Measurements from ENCODE around the gene MCU. TPM values are rescaled to one million over a fixed set of nuclear protein-coding genes. Genes with fewer than 3 reads are reported as not detected.
"Not testable (repeated sequence)": the region's sequence is repeated elsewhere in the genome, so short reads cannot be mapped to it uniquely, and the experiment has no call there.

MCU gene
- total RNA-seq, 2 donors from 2014 or later, result 15.0 to 24.6 TPM

GRCh38 chr10:72913287-72913686 lies 221.3 kb downstream of the MCU start:
- Histone ChIP-seq H3K27ac (no peak overlapping the region), H3K36me3 (no peaks in the 10 kb centered on the region), H3K27me3 (replicated peaks; ENCODE audit: insufficient read depth) (no peaks in the 10 kb centered on the region), H3K9me3 (no peaks in the 10 kb centered on the region), H3K4me3 (no peak overlapping the region), H3K4me1 (ENCODE audit: control insufficient read depth in 1 of 2, low read depth in 2 of 2) (peaks cover 4 to 8% of the 10 kb centered on the region in 2 donors)
- ATAC-seq (ENCODE audit: insufficient number of reproducible peaks, low FRiP score, low read depth), result no peak
- DNase-seq (ENCODE audit: low spot score), result no peak
- no peak for TF ChIP-seq CTCF (IDR thresholded peaks at IDR 0.05)

- H3K36me3 ChIP-seq; H3K27ac ChIP-seq; H3K4me1 ChIP-seq (ENCODE audit: control insufficient read depth in 1 of 2, low read depth in 2 of 2); H3K27me3 ChIP-seq (replicated peaks; ENCODE audit: insufficient read depth); ATAC-seq (ENCODE audit: insufficient number of reproducible peaks, low FRiP score, low read depth); DNase-seq (ENCODE audit: low spot score); H3K9me3 ChIP-seq; H3K4me3 ChIP-seq: not testable (repeated sequence)
Observed at GRCh38 chr10:72917201-72917600, 225.3 kb downstream of the MCU start.

GRCh38 chr10:72917803-72918332 lies 225.9 kb downstream of the MCU start:
- H3K9me3 ChIP-seq; H3K27ac ChIP-seq; H3K36me3 ChIP-seq; H3K27me3 ChIP-seq (replicated peaks; ENCODE audit: insufficient read depth); DNase-seq (ENCODE audit: low spot score); H3K4me3 ChIP-seq; H3K4me1 ChIP-seq (ENCODE audit: control insufficient read depth in 1 of 2, low read depth in 2 of 2); ATAC-seq (ENCODE audit: insufficient number of reproducible peaks, low FRiP score, low read depth): not testable (repeated sequence)

GRCh38 chr10:72918352-72918751 lies 226.4 kb downstream of the MCU start:
- no peak overlapping the region for H3K27ac ChIP-seq
- no peak overlapping the region for H3K4me3 ChIP-seq
- no peak for DNase-seq (ENCODE audit: low spot score)
- ATAC-seq (ENCODE audit: insufficient number of reproducible peaks, low FRiP score, low read depth), result no peak
- no peaks in the 10 kb centered on the region for H3K27me3 ChIP-seq (replicated peaks; ENCODE audit: insufficient read depth)
- no peaks in the 10 kb centered on the region for H3K9me3 ChIP-seq
- no peak for TF ChIP-seq CTCF (IDR thresholded peaks at IDR 0.05)
- peaks cover 4 to 8% of the 10 kb centered on the region in 2 donors for H3K4me1 ChIP-seq (ENCODE audit: control insufficient read depth in 1 of 2, low read depth in 2 of 2)
- H3K36me3 ChIP-seq, result no peaks in the 10 kb centered on the region

- ATAC-seq (ENCODE audit: insufficient number of reproducible peaks, low FRiP score, low read depth); H3K4me1 ChIP-seq (ENCODE audit: control insufficient read depth in 1 of 2, low read depth in 2 of 2); H3K9me3 ChIP-seq; H3K27me3 ChIP-seq (replicated peaks; ENCODE audit: insufficient read depth); H3K36me3 ChIP-seq; DNase-seq (ENCODE audit: low spot score); H3K4me3 ChIP-seq; H3K27ac ChIP-seq: not testable (repeated sequence)
Observed at GRCh38 chr10:72921147-72921683, 229.3 kb downstream of the MCU start.

GRCh38 chr10:72924351-72924750 lies 232.4 kb downstream of the MCU start:
- TF ChIP-seq CTCF (IDR thresholded peaks at IDR 0.05), result no peak
- Histone ChIP-seq H3K4me1 (ENCODE audit: control insufficient read depth in 1 of 2, low read depth in 2 of 2) (no peaks in the 10 kb centered on the region), H3K9me3 (no peaks in the 10 kb centered on the region), H3K36me3 (no peaks in the 10 kb centered on the region), H3K27me3 (replicated peaks; ENCODE audit: insufficient read depth) (no peaks in the 10 kb centered on the region), H3K27ac (no peak overlapping the region), H3K4me3 (no peak overlapping the region)
- DNase-seq (ENCODE audit: low spot score) (no peak), ATAC-seq (ENCODE audit: insufficient number of reproducible peaks, low FRiP score, low read depth) (no peak)

GRCh38 chr10:72925951-72926465 lies 234.1 kb downstream of the MCU start:
- Histone ChIP-seq H3K27ac (no peak overlapping the region), H3K9me3 (no peaks in the 10 kb centered on the region), H3K27me3 (replicated peaks; ENCODE audit: insufficient read depth) (no peaks in the 10 kb centered on the region), H3K4me1 (ENCODE audit: control insufficient read depth in 1 of 2, low read depth in 2 of 2) (no peaks in the 10 kb centered on the region), H3K4me3 (no peak overlapping the region), H3K36me3 (no peaks in the 10 kb centered on the region)
- no peak for TF ChIP-seq CTCF (IDR thresholded peaks at IDR 0.05)
- DNase-seq (ENCODE audit: low spot score), result no peak
- no peak for ATAC-seq (ENCODE audit: insufficient number of reproducible peaks, low FRiP score, low read depth)

All from thoracic aorta (tissue), 2 donors.